OCI-LY1 (cell line): ENCODE results near the gene PSD4.

ENCODE experiments used
- H2AFZ ChIP-seq: fragments of 200-600 bp; sonication (generic), shearing (Covaris generic); 2 replicates; pipeline ENCODE4 v1.6.0; 2014; ENCODE audit warnings: antibody characterized with exemption, mild to moderate bottlenecking, low read length
- H3F3A ChIP-seq: fragments of 200-600 bp; sonication (generic), shearing (Covaris generic); 2 replicates; pipeline ENCODE4 v1.6.0; 2014; ENCODE audit warnings: mild to moderate bottlenecking, antibody characterized with exemption, low read length, moderate library complexity; ENCODE audit not compliant: insufficient read depth
- H3K27ac ChIP-seq: fragments of 200-600 bp; sonication (generic); 2 replicates; pipeline ENCODE4 v1.5.1; 2014; ENCODE audit warnings: low read length, mixed run types, mild to moderate bottlenecking, low read depth; ENCODE audit not compliant: poor library complexity, severe bottlenecking
- H3K27me3 ChIP-seq: fragments of 200-600 bp; sonication (generic); 2 replicates; pipeline ENCODE4 v1.6.0; 2014; ENCODE audit warnings: antibody characterized with exemption, mild to moderate bottlenecking, low read length, moderate library complexity; ENCODE audit not compliant: insufficient read depth
- H3K36me3 ChIP-seq: fragments of 200-600 bp; sonication (generic); 2 replicates; pipeline ENCODE4 v1.6.1; 2014; ENCODE audit warnings: mild to moderate bottlenecking, antibody characterized with exemption, low read length, moderate library complexity, mixed read lengths; ENCODE audit not compliant: insufficient read depth
- H3K4me1 ChIP-seq: fragments of 200-600 bp; sonication (generic); 2 replicates; pipeline ENCODE4 v1.5.1; 2014; ENCODE audit warnings: mild to moderate bottlenecking, low read length, moderate library complexity; ENCODE audit not compliant: insufficient read depth, severe bottlenecking
- H3K4me2 ChIP-seq: fragments of 200-600 bp; sonication (generic), shearing (Covaris generic); 2 replicates; pipeline ENCODE4 v1.6.1; 2014; ENCODE audit warnings: low read length
- H3K4me3 ChIP-seq: fragments of 200-600 bp; sonication (generic); 2 replicates; pipeline ENCODE4 v1.5.1; 2014; ENCODE audit warnings: low read length, low read depth, mild to moderate bottlenecking, mixed read lengths; ENCODE audit not compliant: poor library complexity, severe bottlenecking
- H3K79me2 ChIP-seq: fragments of 200-600 bp; shearing (Covaris generic); 2 replicates; pipeline ENCODE4 v1.6.1; 2016; ENCODE audit warnings: mixed run types, low read length, mixed read lengths; ENCODE audit not compliant: insufficient read depth
- H3K9ac ChIP-seq: fragments of 200-600 bp; sonication (generic), shearing (Covaris generic); 2 replicates; pipeline ENCODE4 v1.6.1; 2014; ENCODE audit warnings: mild to moderate bottlenecking, low read length, mixed read lengths
- H3K9me2 ChIP-seq: fragments of 200-600 bp; sonication (generic), shearing (Covaris generic); 2 replicates; pipeline ENCODE4 v1.6.1; 2014; ENCODE audit warnings: low read depth, mild to moderate bottlenecking, low read length, mixed read lengths
- H3K9me3 ChIP-seq: fragments of 200-600 bp; shearing (Covaris generic); 2 replicates; pipeline ENCODE4 v1.6.1; 2014; ENCODE audit warnings: low read length, mixed read lengths
- H4K20me1 ChIP-seq: fragments of 200-600 bp; sonication (generic), shearing (Covaris generic); 2 replicates; pipeline ENCODE4 v1.6.0; 2016; ENCODE audit warnings: mild to moderate bottlenecking, low read length; ENCODE audit not compliant: insufficient read depth
- CTCF ChIP-seq: fragments of 200-600 bp; sonication (generic), shearing (Covaris generic); IDR thresholded peaks from 2 replicates; pipeline ENCODE4 v1.5.1; 2017; ENCODE audit warnings: mild to moderate bottlenecking, antibody characterized with exemption, low read length, moderate library complexity, mixed read lengths
- EZH2 ChIP-seq: fragments of 200-600 bp; sonication (generic), shearing (Covaris generic); IDR thresholded peaks from 2 replicates; pipeline ENCODE4 v1.8.0; 2017; ENCODE audit warnings: borderline replicate concordance, mixed run types, mild to moderate bottlenecking, antibody characterized with exemption, low read length, moderate library complexity, mixed read lengths

The PSD4 gene

GRCh38 chr2:113236367-113237159 is 62.8 kb downstream of the PSD4 start:
- Histone ChIP-seq H3K9ac (no peak overlapping the region), H3K4me2 (no peak overlapping the region), H2AFZ (no peak overlapping the region), H3K27me3 (peaks cover 4% of the 10 kb centered on the region; the same call in 1 of the 2 replicates), H3K9me3 (no peaks in the 10 kb centered on the region), H3K79me2 (no peaks in the 10 kb centered on the region), H3K9me2 (no peaks in the 10 kb centered on the region), H3K27ac (no peak overlapping the region), H4K20me1 (no peaks in the 10 kb centered on the region), H3K36me3 (no peaks in the 10 kb centered on the region), H3K4me1 (no peaks in the 10 kb centered on the region), H3F3A (no peaks in the 10 kb centered on the region), H3K4me3 (no peak overlapping the region)
- no peak for TF ChIP-seq EZH2
- no peak for TF ChIP-seq CTCF

- H3K4me2 ChIP-seq = no peak overlapping the region
- no peaks in the 10 kb centered on the region for H3K36me3 ChIP-seq
- no peak overlapping the region for H2AFZ ChIP-seq
- H3K4me1 ChIP-seq = no peaks in the 10 kb centered on the region
- no peaks in the 10 kb centered on the region for H3K9me2 ChIP-seq
- no peak overlapping the region for H3K27ac ChIP-seq
- peaks cover 4% of the 10 kb centered on the region; the same call in 1 of the 2 replicates for H3K27me3 ChIP-seq
- H3K79me2 ChIP-seq = no peaks in the 10 kb centered on the region
- H3K4me3 ChIP-seq = no peak overlapping the region
- H3K9me3 ChIP-seq = no peaks in the 10 kb centered on the region
- H3F3A ChIP-seq = no peaks in the 10 kb centered on the region
- TF ChIP-seq EZH2 (no peak), CTCF (no peak)
- H4K20me1 ChIP-seq = no peaks in the 10 kb centered on the region
- H3K9ac ChIP-seq = no peak overlapping the region
Observed at GRCh38 chr2:113237604-113238160, 63.9 kb downstream of the PSD4 start.

- Histone ChIP-seq H3K27me3 (peaks cover 4% of the 10 kb centered on the region; the same call in 1 of the 2 replicates), H3F3A (no peaks in the 10 kb centered on the region), H3K9me3 (no peaks in the 10 kb centered on the region), H3K27ac (no peak overlapping the region), H3K9me2 (no peaks in the 10 kb centered on the region), H3K9ac (no peak overlapping the region), H3K4me2 (no peak overlapping the region), H4K20me1 (no peaks in the 10 kb centered on the region), H3K4me1 (no peaks in the 10 kb centered on the region), H3K4me3 (no peak overlapping the region), H2AFZ (no peak overlapping the region), H3K79me2 (no peaks in the 10 kb centered on the region), H3K36me3 (no peaks in the 10 kb centered on the region)
- TF ChIP-seq CTCF (no peak), EZH2 (no peak)
Observed at GRCh38 chr2:113238871-113239839, 65.4 kb downstream of the PSD4 start.
